Measurements from ENCODE around the gene NPY4R2.
"Not testable (repeated sequence)": the region's sequence is repeated elsewhere in the genome, so short reads cannot be mapped to it uniquely, and the experiment has no call there.

- TF ChIP-seq ZBTB8A, YY2, ZNF398, ZNF449, ZNF704, ZNF548 (tag by site-specific recombination; IDR thresholded peaks at IDR 0.05): not testable (repeated sequence)
- TF ChIP-seq, protein P1, sequence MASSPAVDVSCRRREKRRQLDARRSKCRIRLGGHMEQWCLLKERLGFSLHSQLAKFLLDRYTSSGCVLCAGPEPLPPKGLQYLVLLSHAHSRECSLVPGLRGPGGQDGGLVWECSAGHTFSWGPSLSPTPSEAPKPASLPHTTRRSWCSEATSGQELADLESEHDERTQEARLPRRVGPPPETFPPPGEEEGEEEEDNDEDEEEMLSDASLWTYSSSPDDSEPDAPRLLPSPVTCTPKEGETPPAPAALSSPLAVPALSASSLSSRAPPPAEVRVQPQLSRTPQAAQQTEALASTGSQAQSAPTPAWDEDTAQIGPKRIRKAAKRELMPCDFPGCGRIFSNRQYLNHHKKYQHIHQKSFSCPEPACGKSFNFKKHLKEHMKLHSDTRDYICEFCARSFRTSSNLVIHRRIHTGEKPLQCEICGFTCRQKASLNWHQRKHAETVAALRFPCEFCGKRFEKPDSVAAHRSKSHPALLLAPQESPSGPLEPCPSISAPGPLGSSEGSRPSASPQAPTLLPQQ (tag by site-specific recombination; IDR thresholded peaks at IDR 0.05): not testable (repeated sequence)
Measured at GRCh38 chr10:47884239-47884638, 34.2 kb upstream of the NPY4R2 start.

All from HEK293 (cell line).